Upper lobe of left lung (tissue), 4 donors: ENCODE measurements around the gene FN3K.

ENCODE experiments used
- EP300 ChIP-seq, 4 donors: sonication (generic); formaldehyde crosslinking; IDR thresholded peaks; one replicate each; pipeline ENCODE4 v1.5.1; 2017; ENCODE audit warnings: antibody characterized with exemption in 4 of 4, control low read depth in 2 of 4
- POLR2A ChIP-seq, 4 donors: fragments of 450-650 bp; IDR thresholded peaks; one replicate each; pipeline ENCODE4 v1.5.1; 2016 to 2017; ENCODE audit warnings: antibody characterized with exemption in 4 of 4, mild to moderate bottlenecking in 2 of 4
- TF ChIP-seq, protein P1 (sequence below), 6 experiments: fragments of 450-650 bp in 4 of 6; fragments of 200-600 bp in 2 of 6; sonication (generic) in 2 of 6; IDR thresholded peaks; one replicate each; pipeline ENCODE4 v1.5.1; 2016 to 2019; ENCODE audit warnings: antibody characterized with exemption in 6 of 6

DNA sequence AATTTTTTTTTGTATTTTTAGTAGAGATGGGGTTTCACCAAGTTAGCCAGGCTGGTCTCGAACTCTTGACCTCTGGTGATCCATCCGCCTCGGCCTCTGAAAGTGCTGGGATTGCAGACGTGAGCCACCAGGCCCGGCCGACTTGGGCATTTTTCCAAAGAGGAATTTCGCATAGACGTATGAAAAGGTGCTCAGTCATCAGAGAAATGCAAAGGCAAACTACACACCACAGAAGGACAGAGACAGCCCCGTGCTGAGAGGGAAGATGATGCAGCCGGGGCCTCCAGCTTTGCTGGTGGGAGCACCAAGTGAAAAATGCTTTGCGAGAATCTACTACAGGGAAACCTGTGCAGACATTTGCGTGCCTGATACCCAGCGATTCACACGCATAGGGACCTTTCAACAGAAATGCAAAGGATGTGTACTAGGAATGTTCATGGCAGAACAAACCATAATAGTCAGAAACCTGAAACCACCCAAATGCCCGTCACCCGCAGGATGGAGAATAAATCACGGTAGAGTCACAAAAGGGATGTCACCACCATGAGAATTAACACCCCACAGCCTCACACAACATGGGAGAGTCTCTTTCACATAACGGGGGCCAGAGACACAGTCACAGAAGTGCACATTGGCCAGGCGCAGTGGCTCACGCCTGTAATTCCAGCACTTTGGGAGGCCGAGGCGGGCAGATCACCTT lies 42.1 kb upstream of the FN3K start:
- TF ChIP-seq, protein P1, sequence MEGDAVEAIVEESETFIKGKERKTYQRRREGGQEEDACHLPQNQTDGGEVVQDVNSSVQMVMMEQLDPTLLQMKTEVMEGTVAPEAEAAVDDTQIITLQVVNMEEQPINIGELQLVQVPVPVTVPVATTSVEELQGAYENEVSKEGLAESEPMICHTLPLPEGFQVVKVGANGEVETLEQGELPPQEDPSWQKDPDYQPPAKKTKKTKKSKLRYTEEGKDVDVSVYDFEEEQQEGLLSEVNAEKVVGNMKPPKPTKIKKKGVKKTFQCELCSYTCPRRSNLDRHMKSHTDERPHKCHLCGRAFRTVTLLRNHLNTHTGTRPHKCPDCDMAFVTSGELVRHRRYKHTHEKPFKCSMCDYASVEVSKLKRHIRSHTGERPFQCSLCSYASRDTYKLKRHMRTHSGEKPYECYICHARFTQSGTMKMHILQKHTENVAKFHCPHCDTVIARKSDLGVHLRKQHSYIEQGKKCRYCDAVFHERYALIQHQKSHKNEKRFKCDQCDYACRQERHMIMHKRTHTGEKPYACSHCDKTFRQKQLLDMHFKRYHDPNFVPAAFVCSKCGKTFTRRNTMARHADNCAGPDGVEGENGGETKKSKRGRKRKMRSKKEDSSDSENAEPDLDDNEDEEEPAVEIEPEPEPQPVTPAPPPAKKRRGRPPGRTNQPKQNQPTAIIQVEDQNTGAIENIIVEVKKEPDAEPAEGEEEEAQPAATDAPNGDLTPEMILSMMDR (IDR thresholded peaks at IDR 0.05) = no peak
- TF ChIP-seq POLR2A (IDR thresholded peaks at IDR 0.05) (no peak), EP300 (IDR thresholded peaks at IDR 0.05) (no peak)
